ENCODE results near the gene SKAP1.

The SKAP1 gene

DNA sequence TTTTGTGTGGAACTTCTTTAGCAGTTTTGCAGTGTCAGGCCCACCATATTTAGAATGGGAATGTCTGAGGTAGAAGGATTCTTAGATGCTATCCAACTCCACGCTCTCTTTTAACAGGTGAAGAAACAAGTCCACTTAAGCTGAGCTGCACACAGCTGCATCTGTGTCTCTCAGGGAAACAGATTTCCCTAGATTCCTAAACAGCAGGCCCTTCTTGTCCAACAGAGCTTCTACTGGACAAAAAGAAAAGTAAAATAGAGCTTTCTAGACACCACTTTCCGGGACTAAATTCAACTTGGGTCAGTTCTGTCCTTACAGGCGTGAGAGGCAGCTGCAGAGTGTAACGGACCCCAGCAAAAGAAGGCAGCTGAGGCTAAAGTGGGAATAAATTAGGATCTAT lies 270.8 kb downstream of the SKAP1 start:
- DNase-seq, result no peak
- Histone ChIP-seq H3K4me1 (peaks cover 11% of the 10 kb centered on the region), H3K36me3 (no peaks in the 10 kb centered on the region), H3K4me3 (ENCODE audit: low read depth, low read length) (no peak overlapping the region), H3K9me3 (no peaks in the 10 kb centered on the region), H3K27me3 (peaks cover 22% of the 10 kb centered on the region)
- no peak for TF ChIP-seq CTCF (IDR thresholded peaks at IDR 0.05; ENCODE audit: low read depth, low read length)

DNA sequence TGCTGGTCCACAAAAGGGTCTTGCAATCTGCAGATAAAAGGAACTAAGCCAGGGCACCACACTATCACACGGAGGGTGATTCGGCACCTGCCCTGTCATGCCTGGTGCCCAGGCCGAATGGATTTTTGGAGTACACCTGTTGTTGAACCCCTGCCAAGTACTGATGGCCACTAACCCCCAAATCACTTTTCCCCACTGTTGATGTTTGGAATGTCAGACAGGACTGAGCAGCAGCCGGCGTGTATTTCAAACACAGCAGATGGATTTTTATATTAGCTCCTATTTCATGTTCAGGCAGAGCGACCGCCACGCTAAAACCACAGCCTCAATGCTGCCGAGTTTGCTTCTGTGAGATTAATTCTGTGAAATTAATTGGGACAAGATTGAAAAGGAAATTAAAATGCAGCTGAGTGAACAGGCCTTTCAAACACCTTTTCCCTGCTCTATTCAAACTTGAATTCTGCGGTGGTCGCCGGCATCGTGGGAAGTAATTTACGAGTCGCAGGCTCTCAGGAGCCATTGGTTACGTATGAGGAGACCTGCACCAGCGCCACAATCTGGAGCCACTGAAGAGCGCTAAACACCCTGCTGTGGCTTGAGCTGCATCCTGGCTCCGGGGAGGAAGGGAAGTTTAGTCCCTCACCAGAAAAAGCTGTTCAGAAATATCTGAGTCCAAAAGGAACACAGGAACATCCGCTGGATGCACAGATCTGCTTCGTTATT lies 274.0 kb downstream of the SKAP1 start:
- DNase-seq, result no peak
- peaks cover 50% of the 10 kb centered on the region for H3K27me3 ChIP-seq
- TF ChIP-seq CTCF (IDR thresholded peaks at IDR 0.05; ENCODE audit: low read depth, low read length), result no peak
- H3K4me1 ChIP-seq, result peaks cover 6% of the 10 kb centered on the region
- H3K9me3 ChIP-seq, result no peaks in the 10 kb centered on the region
- no peak overlapping the region for H3K4me3 ChIP-seq (ENCODE audit: low read depth, low read length)
- no peaks in the 10 kb centered on the region for H3K36me3 ChIP-seq

- H3K4me1 ChIP-seq, result no peaks in the 10 kb centered on the region
These were observed 276.2 kb downstream of the SKAP1 start for GRCh38 chr17:48153691-48154358.

GRCh38 chr17:48152289-48152688 lies 277.7 kb downstream of the SKAP1 start:
- H3K27me3 ChIP-seq, result peaks cover 88% of the 10 kb centered on the region
- H3K4me3 ChIP-seq (ENCODE audit: low read depth, low read length), result no peak overlapping the region
- DNase-seq, result no peak

More at GRCh38 chr17:48153691-48154358, 276.2 kb downstream of the SKAP1 start:
- peak; percentile 71 for TF ChIP-seq CTCF (IDR thresholded peaks at IDR 0.05; ENCODE audit: low read depth, low read length)
- no peaks in the 10 kb centered on the region for H3K9me3 ChIP-seq
- H3K4me3 ChIP-seq (ENCODE audit: low read depth, low read length), result no peak overlapping the region
- peak; percentile 58 for DNase-seq
- peaks cover 73% of the 10 kb centered on the region for H3K27me3 ChIP-seq
- H3K36me3 ChIP-seq, result no peaks in the 10 kb centered on the region

GRCh38 chr17:48151220-48151619 lies 278.8 kb downstream of the SKAP1 start:
- Histone ChIP-seq H3K9me3 (no peaks in the 10 kb centered on the region), H3K4me1 (peaks cover 5% of the 10 kb centered on the region; the same call in 1 of the 2 replicates), H3K4me3 (ENCODE audit: low read depth, low read length) (no peak overlapping the region), H3K36me3 (no peaks in the 10 kb centered on the region), H3K27me3 (peaks cover 96% of the 10 kb centered on the region)
- TF ChIP-seq CTCF (IDR thresholded peaks at IDR 0.05; ENCODE audit: low read depth, low read length), result no peak
- DNase-seq, result no peak

More at GRCh38 chr17:48152289-48152688, 277.7 kb downstream of the SKAP1 start:
- H3K9me3 ChIP-seq, result no peaks in the 10 kb centered on the region
- H3K36me3 ChIP-seq, result no peaks in the 10 kb centered on the region
- H3K4me1 ChIP-seq, result peaks cover 5% of the 10 kb centered on the region; the same call in 1 of the 2 replicates
- no peak for TF ChIP-seq CTCF (IDR thresholded peaks at IDR 0.05; ENCODE audit: low read depth, low read length)

GRCh38 chr17:48150597-48151001 lies 279.4 kb downstream of the SKAP1 start:
- Histone ChIP-seq H3K4me1 (peaks cover 5% of the 10 kb centered on the region; the same call in 1 of the 2 replicates), H3K36me3 (no peaks in the 10 kb centered on the region), H3K4me3 (ENCODE audit: low read depth, low read length) (no peak overlapping the region), H3K27me3 (peaks cover 96% of the 10 kb centered on the region), H3K9me3 (no peaks in the 10 kb centered on the region)
- no peak for DNase-seq
- TF ChIP-seq CTCF (IDR thresholded peaks at IDR 0.05; ENCODE audit: low read depth, low read length), result no peak

Measured in BE2C (cell line).